Measurements from ENCODE around the gene NRXN3.

The NRXN3 gene

GRCh38 chr14:78173346-78174035 is 3.3 kb downstream of the NRXN3 start:
- no peak for DNase-seq (ENCODE audit: low read depth)

- no peak for DNase-seq (ENCODE audit: low read depth)
Measured at GRCh38 chr14:78175412-78175811, 5.2 kb downstream of the NRXN3 start.

GRCh38 chr14:78178071-78178470 is 7.9 kb downstream of the NRXN3 start:
- DNase-seq (ENCODE audit: low read depth) = no peak

GRCh38 chr14:78178971-78179370 is 8.8 kb downstream of the NRXN3 start:
- DNase-seq (ENCODE audit: low read depth) = no peak

DNA sequence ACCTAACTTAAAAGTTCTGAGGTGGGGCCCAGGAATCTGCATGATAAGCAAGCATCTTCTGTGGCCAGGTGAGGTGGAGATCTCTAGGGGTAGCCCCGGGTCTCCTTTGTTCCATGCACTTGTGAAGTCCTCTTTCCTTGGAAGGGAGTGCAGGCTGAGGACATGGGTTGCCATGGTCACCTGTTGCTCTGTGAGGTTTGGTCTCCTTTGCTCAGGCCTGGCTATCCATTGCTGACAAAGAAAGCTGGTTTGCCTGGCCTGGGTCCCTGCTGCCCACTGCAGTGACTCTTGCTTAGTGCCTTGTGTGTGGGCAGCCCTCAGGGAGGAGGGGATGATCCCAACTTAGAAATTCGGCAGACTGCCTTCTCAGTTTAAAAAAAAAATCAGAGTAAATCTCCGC is 11.1 kb downstream of the NRXN3 start:
- DNase-seq (ENCODE audit: low read depth) = no peak

- DNase-seq (ENCODE audit: low read depth) = no peak
Measured at GRCh38 chr14:78182722-78183121, 12.5 kb downstream of the NRXN3 start.

DNA sequence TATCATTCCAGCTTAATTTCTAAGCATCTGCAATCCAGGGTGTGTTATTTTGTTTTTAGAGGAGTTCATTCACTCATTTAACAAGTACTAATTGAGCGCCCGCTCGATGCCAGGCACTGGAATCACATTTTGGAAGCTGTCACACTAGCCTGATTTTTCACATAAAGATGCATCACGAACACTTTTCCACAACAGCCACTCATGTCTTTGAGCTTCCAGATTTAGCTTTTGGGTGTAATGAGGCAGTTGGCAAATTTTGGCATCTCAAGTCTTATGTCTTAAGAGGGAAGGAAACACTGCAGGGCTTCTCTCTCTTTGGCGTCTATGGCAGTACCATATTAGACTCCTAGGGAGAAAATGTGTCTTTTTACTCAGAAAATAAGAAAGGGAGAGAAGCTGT is 14.0 kb downstream of the NRXN3 start:
- DNase-seq (ENCODE audit: low read depth) = no peak

DNA sequence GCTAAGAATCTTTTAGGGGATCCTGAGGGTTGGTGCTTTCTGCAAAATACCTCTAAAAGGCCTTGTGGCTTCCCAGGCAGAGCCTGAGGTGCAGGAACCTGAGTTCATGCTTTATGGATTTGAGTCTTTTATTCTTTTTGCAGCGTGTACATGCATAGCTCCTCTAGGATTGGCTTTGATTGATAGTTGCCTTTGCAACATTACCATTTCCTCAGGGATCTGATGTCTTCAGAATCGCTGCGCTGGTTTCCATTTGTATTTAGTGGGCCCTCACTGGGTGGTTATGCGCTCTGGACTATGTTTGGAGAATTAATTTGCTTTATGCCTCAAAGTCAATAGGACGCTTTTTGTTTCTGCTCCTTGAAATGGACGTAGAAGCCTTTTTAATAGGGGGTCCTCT is 16.1 kb downstream of the NRXN3 start:
- no peak for DNase-seq (ENCODE audit: low read depth)

GRCh38 chr14:78188882-78189281 is 18.7 kb downstream of the NRXN3 start:
- no peak for DNase-seq (ENCODE audit: low read depth)

DNA sequence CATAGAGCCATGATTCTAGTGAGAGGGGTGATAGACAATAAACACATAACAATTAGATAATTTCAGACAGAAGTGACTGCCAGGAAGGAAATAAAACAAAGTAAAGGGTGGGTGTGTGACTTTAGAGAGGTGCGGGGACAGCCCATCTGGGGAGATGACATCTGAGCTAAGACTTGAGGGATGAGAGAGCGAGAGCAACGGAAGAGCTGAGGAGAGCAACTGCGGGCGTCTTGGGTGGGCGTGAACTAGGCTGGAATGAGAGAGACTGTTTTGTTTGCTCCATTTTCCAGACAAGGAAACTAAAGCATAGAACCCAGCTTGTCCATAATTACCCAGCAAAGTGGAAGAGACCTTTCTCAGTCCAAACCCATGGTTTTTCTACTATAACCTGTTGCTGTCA is 25.3 kb downstream of the NRXN3 start:
- DNase-seq (ENCODE audit: low read depth) = no peak

DNA sequence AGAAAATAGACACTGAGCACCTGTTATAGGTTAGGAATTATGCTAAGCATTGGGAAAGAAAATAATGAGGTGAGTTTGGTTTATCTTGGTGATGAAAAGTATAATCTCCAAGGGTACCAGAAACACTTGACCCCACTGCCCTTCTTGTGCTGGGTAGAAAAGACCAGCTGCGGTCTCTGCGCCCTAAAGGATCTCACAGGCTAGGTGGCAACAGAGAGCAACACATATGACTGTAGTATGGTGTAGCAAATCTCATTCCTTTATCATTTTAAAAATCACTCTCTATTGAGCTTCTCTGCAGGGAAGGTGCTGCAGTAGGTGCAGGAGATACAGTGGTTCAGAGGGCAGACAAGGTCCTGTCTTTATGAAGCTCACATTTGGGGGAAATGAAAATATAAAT is 26.1 kb downstream of the NRXN3 start:
- no peak for DNase-seq (ENCODE audit: low read depth)

DNA sequence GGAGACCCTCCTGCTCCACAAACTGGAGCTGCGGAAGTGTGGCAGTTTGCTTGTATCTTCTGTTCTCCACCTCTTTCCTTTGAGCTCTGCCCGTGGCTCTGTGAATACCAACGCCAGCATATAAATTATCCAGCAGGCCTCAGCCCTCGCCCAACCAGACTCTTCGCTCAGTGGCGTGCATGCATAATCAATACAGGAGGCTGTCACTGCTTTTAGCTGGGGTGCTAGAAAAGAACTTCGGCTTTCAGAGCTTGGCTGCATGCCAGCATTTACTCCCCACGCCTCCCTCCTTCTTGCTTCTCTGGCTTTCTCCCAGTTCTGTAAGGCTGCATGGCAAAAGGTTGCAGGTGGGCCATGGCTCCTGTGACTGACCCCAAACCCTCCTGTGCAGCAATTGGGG is 26.9 kb downstream of the NRXN3 start:
- DNase-seq (ENCODE audit: low read depth) = no peak

GRCh38 chr14:78202163-78202562 is 32.0 kb downstream of the NRXN3 start:
- no peak for DNase-seq (ENCODE audit: low read depth)

DNA sequence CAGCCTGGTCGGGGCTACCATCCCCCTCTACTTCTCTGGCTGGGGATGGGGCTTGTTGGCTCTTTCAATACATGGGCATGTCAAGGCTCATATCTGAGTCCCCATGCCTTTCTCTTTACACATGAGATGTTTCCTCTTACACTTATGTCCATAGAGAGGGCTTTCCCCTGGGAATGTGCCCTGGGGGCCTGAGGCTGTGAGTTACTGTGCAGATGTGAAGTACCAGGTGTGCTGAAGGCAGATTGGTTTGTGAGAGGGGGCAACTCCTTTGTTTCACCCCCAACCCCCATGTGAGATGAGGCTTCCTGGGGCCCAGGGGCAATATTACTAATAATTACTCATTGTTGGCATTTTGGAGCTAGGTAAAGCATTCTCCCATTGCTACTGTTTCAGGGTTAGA is 32.8 kb downstream of the NRXN3 start:
- DNase-seq (ENCODE audit: low read depth) = no peak

GRCh38 chr14:78207414-78207813 is 37.2 kb downstream of the NRXN3 start:
- DNase-seq (ENCODE audit: low read depth) = no peak

- no peak for DNase-seq (ENCODE audit: low read depth)
Measured at GRCh38 chr14:78220273-78220672, 50.1 kb downstream of the NRXN3 start.

DNA sequence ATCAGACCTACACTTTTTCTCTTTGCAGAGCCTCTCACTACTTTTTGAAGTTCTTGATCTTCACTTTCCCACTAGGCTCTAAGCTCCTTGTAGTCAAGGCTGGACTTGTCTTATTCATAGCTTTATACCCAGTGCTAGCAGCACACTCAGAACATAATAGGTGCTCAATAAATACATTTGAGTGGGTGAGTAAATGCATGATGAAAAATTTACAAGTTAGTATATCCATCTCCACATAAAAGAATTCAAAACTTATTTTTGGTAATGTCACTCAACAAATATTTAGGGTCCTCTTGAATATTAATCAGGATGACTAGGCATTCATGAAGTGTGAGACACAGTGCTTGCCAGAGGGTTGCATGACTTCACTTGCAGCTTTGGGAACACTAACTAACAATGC is 52.6 kb downstream of the NRXN3 start:
- DNase-seq (ENCODE audit: low read depth) = no peak

GRCh38 chr14:78227248-78228077 is 57.3 kb downstream of the NRXN3 start:
- no peak for DNase-seq (ENCODE audit: low read depth)

GRCh38 chr14:78228702-78229327 is 58.6 kb downstream of the NRXN3 start:
- DNase-seq (ENCODE audit: low read depth) = no peak

DNA sequence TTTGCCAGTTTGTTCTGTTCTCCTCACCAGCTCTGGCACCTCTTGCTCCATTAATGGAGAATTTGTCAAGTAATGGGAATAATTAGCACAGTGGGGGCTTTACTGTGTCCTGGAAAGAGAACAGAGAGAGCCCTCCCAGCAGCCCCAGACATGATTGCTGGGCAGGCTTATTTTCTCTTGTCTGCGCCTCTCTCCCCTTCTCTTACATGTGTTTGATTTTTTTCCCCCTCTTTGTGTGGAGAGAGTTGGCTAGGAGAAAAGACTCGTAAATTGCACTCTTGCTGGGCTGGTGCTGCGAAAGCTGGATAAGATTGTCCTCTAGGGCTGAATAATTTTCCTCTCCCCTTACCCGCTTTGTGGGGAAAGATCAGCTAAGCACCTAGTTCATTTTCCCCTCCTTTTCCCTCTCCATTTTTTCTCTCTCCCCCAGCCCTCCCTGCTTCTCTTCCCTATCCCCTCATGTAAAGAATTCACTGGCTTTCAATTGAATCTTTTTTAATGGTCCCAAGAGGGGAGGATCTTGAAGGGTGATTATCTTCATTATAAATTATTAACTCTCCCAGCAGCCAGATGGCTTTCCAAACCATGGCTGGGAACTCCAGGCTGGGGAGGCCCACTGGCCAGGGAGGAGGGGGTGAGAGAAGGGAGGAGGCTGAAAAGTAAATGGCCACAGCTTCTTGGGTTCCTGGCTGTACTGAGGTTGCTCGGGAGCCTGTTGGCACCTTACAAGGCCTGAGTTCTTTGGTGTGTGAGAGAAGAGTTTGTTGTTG is 62.2 kb downstream of the NRXN3 start:
- DNase-seq (ENCODE audit: low read depth) = no peak

GRCh38 chr14:78238141-78238540 is 68.0 kb downstream of the NRXN3 start:
- no peak for DNase-seq (ENCODE audit: low read depth)

- no peak for DNase-seq (ENCODE audit: low read depth)
Measured at GRCh38 chr14:78240567-78240966, 70.4 kb downstream of the NRXN3 start.

Measured in stimulated activated CD8-positive, alpha-beta memory T cell treated with anti-CD3 and anti-CD28 coated beads, Interleukin-4, amount 100 ng/mL, for 24 hours (primary cell).